SJSA1 (cell line): ENCODE results near the gene LRP2. TPM values are rescaled to one million over a fixed set of nuclear protein-coding genes. Genes with fewer than 3 reads are reported as not detected.
"Not testable (repeated sequence)": the region's sequence is repeated elsewhere in the genome, so short reads cannot be mapped to it uniquely, and the experiment has no call there.

ENCODE experiments used
- DNase-seq, 2 experiments: peaks; one replicate each; pipeline ENCODE4 v3.0.0-alpha.2; 2015 to 2020; ENCODE audit warnings: low spot score in 2 of 2, low read depth in 1 of 2
- H3K27ac ChIP-seq: fragments of 250-450 bp; sonication (Bioruptor Pico); 2 replicates; pipeline ENCODE4 v1.5.1; 2020; ENCODE audit warnings: mild to moderate bottlenecking, moderate library complexity
- H3K27me3 ChIP-seq: fragments of 250-450 bp; sonication (Bioruptor Pico); replicated peaks from 2 replicates; pipeline ENCODE4 v1.5.1; 2020; ENCODE audit warnings: mild to moderate bottlenecking, moderate library complexity
- H3K36me3 ChIP-seq: fragments of 250-450 bp; sonication (Bioruptor Pico); 2 replicates; pipeline ENCODE4 v1.5.1; 2020; ENCODE audit warnings: mild to moderate bottlenecking
- H3K4me1 ChIP-seq: fragments of 250-450 bp; sonication (Bioruptor Pico); replicated peaks from 2 replicates; pipeline ENCODE4 v1.6.1; 2021; ENCODE audit warnings: mild to moderate bottlenecking
- H3K4me3 ChIP-seq: fragments of 250-450 bp; sonication (Bioruptor Pico); 2 replicates; pipeline ENCODE4 v1.5.1; 2020; ENCODE audit warnings: mild to moderate bottlenecking
- H3K9me3 ChIP-seq: fragments of 250-450 bp; sonication (Bioruptor Pico); replicated peaks from 2 replicates; pipeline ENCODE4 v1.5.1; 2020; ENCODE audit warnings: mild to moderate bottlenecking
- total RNA-seq: library from RNA; depleted of rRNA; stranded (reverse); fragments of >200 nt; shearing (Covaris generic); gene quantifications from 2 replicates; pipeline ENCODE4 v1.2.3, GENCODE V29; 2014; rRNA removed

The LRP2 gene
- 0.11 and 0.13 TPM in 2 replicates for total RNA-seq

GRCh38 chr2:169362118-169362893 is at the start of gene LRP2:
TSS of gene LRP2 (minus strand) at chr2:169362534. CDS start at chr2:169362399, 135 bp downstream.
- Histone ChIP-seq H3K27ac (no peak within 1 kb of the TSS), H3K9me3 (0 out of 2 replicates have a peak, but pooled peaks cover 2% of the 10 kb centered on the region), H3K27me3 (peaks cover 66% of the 10 kb centered on the region), H3K4me3 (no peak within 1 kb of the TSS), H3K36me3 (no peaks in the 10 kb centered on the region), H3K4me1 (peaks cover 31% of the 10 kb centered on the region)
- DNase-seq, result peak; percentile 4 to 41

GRCh38 chr2:169406891-169407290 is 44.6 kb upstream of the LRP2 start:
- H3K4me1 ChIP-seq, result no peaks in the 10 kb centered on the region
- no peak for DNase-seq
- no peak overlapping the region for H3K4me3 ChIP-seq
- H3K36me3 ChIP-seq, result no peaks in the 10 kb centered on the region
- H3K9me3 ChIP-seq, result no peaks in the 10 kb centered on the region
- no peaks in the 10 kb centered on the region for H3K27me3 ChIP-seq
- H3K27ac ChIP-seq, result no peak overlapping the region

GRCh38 chr2:169399491-169399890 is 37.2 kb upstream of the LRP2 start:
- H3K36me3 ChIP-seq, H3K27me3 ChIP-seq, H3K27ac ChIP-seq, H3K4me1 ChIP-seq, H3K9me3 ChIP-seq, H3K4me3 ChIP-seq, DNase-seq: not testable (repeated sequence)

- Histone ChIP-seq H3K36me3 (no peaks in the 10 kb centered on the region), H3K27ac (no peak overlapping the region), H3K27me3 (peaks cover 6% of the 10 kb centered on the region; the same call in 1 of the 2 replicates), H3K4me1 (no peaks in the 10 kb centered on the region), H3K4me3 (no peak overlapping the region), H3K9me3 (no peaks in the 10 kb centered on the region)
- DNase-seq, result no peak
Measured at GRCh38 chr2:169397697-169398096, 35.4 kb upstream of the LRP2 start.

GRCh38 chr2:169395821-169396374 is 33.6 kb upstream of the LRP2 start:
- H3K36me3 ChIP-seq, result no peaks in the 10 kb centered on the region
- H3K4me3 ChIP-seq, result no peak overlapping the region
- no peaks in the 10 kb centered on the region for H3K9me3 ChIP-seq
- peaks cover 13% of the 10 kb centered on the region for H3K27me3 ChIP-seq
- no peaks in the 10 kb centered on the region for H3K4me1 ChIP-seq
- DNase-seq, result no peak
- H3K27ac ChIP-seq, result no peak overlapping the region

GRCh38 chr2:169393068-169393590 is 30.8 kb upstream of the LRP2 start:
- no peaks in the 10 kb centered on the region for H3K4me1 ChIP-seq
- no peak overlapping the region for H3K27ac ChIP-seq
- no peaks in the 10 kb centered on the region for H3K9me3 ChIP-seq
- H3K36me3 ChIP-seq, result no peaks in the 10 kb centered on the region
- no peak overlapping the region for H3K4me3 ChIP-seq
- DNase-seq, result no peak
- H3K27me3 ChIP-seq, result peaks cover 13% of the 10 kb centered on the region

GRCh38 chr2:169391236-169391635 is 28.9 kb upstream of the LRP2 start:
- H3K4me3 ChIP-seq, result no peak overlapping the region
- H3K36me3 ChIP-seq, result no peaks in the 10 kb centered on the region
- no peak for DNase-seq

GRCh38 chr2:169388161-169388560 is 25.8 kb upstream of the LRP2 start:
- no peaks in the 10 kb centered on the region for H3K4me1 ChIP-seq
- H3K9me3 ChIP-seq, result no peaks in the 10 kb centered on the region
- H3K27ac ChIP-seq, result no peak overlapping the region
- no peaks in the 10 kb centered on the region for H3K36me3 ChIP-seq
- no peak overlapping the region for H3K4me3 ChIP-seq
- H3K27me3 ChIP-seq, result peaks cover 9% of the 10 kb centered on the region; the same call in 1 of the 2 replicates
- no peak for DNase-seq

More at GRCh38 chr2:169391236-169391635, 28.9 kb upstream of the LRP2 start:
- H3K27me3 ChIP-seq, result peaks cover 11% of the 10 kb centered on the region
- no peaks in the 10 kb centered on the region for H3K4me1 ChIP-seq
- no peak overlapping the region for H3K27ac ChIP-seq
- H3K9me3 ChIP-seq, result no peaks in the 10 kb centered on the region

GRCh38 chr2:169386722-169387121 is 24.4 kb upstream of the LRP2 start:
- no peaks in the 10 kb centered on the region for H3K4me1 ChIP-seq
- H3K9me3 ChIP-seq, result no peaks in the 10 kb centered on the region
- H3K27me3 ChIP-seq, result 0 out of 2 replicates have a peak, but pooled peaks cover 2% of the 10 kb centered on the region
- H3K27ac ChIP-seq, result no peak overlapping the region
- no peak for DNase-seq
- no peak overlapping the region for H3K4me3 ChIP-seq
- H3K36me3 ChIP-seq, result no peaks in the 10 kb centered on the region

GRCh38 chr2:169384816-169385215 is 22.5 kb upstream of the LRP2 start:
- Histone ChIP-seq H3K27me3 (0 out of 2 replicates have a peak, but pooled peaks cover 5% of the 10 kb centered on the region), H3K9me3 (no peaks in the 10 kb centered on the region), H3K4me1 (no peaks in the 10 kb centered on the region), H3K4me3 (no peak overlapping the region), H3K27ac (no peak overlapping the region), H3K36me3 (no peaks in the 10 kb centered on the region)
- DNase-seq, result no peak

GRCh38 chr2:169372561-169372960 is 10.2 kb upstream of the LRP2 start:
- Histone ChIP-seq H3K36me3 (no peaks in the 10 kb centered on the region), H3K4me3 (no peak overlapping the region)

GRCh38 chr2:169366066-169366465 is 3.7 kb upstream of the LRP2 start:
- Histone ChIP-seq H3K27me3 (peaks cover 43% of the 10 kb centered on the region), H3K4me3 (no peak overlapping the region), H3K27ac (no peak overlapping the region), H3K36me3 (no peaks in the 10 kb centered on the region), H3K4me1 (peaks cover 31% of the 10 kb centered on the region), H3K9me3 (0 out of 2 replicates have a peak, but pooled peaks cover 2% of the 10 kb centered on the region)
- no peak for DNase-seq

More at GRCh38 chr2:169372561-169372960, 10.2 kb upstream of the LRP2 start:
- no peak for DNase-seq
- 0 out of 2 replicates have a peak, but pooled peaks cover 4% of the 10 kb centered on the region for H3K27me3 ChIP-seq
- H3K9me3 ChIP-seq, result no peaks in the 10 kb centered on the region
- no peak overlapping the region for H3K27ac ChIP-seq
- H3K4me1 ChIP-seq, result no peaks in the 10 kb centered on the region

- Histone ChIP-seq H3K4me1 (peaks cover 31% of the 10 kb centered on the region), H3K27ac (no peak overlapping the region), H3K36me3 (no peaks in the 10 kb centered on the region), H3K27me3 (peaks cover 53% of the 10 kb centered on the region), H3K4me3 (peak overlapping the region; percentile 28; the same call in 1 of the 2 replicates), H3K9me3 (0 out of 2 replicates have a peak, but pooled peaks cover 2% of the 10 kb centered on the region)
- no peak for DNase-seq
Measured at GRCh38 chr2:169365029-169365480, 2.7 kb upstream of the LRP2 start.
